Renal pelvis (tissue), 4 donors: ENCODE measurements around the gene INCA1. TPM values are rescaled to one million over a fixed set of nuclear protein-coding genes. Genes with fewer than 3 reads are reported as not detected.

Source experiments
- DNase-seq: peaks from one replicate; pipeline ENCODE4 v3.0.0-alpha.2; 2013
- polyA plus RNA-seq, 3 donors: library from polyadenylated mRNA; unstranded; fragments of 120-200 nt; gene quantifications; one replicate each; pipeline ENCODE4 v1.2.1, GENCODE V29; 2013; ENCODE audit not compliant: insufficient read length in 3 of 3

INCA1 gene
- polyA plus RNA-seq, 3 donors = 6.9 to 9.5 (median 9.3) TPM

DNA sequence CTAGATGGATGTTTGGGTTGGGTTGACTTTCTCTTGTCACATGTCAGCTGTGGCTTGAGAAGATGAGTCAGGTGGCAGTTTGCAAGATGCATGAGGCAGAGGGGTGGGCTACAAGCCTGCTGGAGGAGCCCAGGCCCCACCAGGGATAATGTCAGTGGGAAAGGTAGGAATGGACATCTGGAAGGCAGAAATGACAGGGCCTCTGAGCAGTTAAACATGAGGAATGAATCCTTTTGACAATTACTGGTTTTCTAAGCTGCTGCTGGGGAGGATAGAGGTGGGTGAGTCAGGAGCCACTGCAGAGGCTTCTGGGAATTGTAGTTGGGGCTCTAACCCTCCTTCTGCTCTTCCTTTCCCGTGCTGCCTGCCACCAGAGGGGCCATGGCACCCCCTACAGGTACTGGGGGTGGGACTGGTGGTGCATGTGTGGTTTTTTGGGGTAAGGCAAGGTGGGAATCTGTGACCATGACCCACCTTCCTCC is 22.2 kb upstream of the INCA1 start:
- DNase-seq = no peak

DNA sequence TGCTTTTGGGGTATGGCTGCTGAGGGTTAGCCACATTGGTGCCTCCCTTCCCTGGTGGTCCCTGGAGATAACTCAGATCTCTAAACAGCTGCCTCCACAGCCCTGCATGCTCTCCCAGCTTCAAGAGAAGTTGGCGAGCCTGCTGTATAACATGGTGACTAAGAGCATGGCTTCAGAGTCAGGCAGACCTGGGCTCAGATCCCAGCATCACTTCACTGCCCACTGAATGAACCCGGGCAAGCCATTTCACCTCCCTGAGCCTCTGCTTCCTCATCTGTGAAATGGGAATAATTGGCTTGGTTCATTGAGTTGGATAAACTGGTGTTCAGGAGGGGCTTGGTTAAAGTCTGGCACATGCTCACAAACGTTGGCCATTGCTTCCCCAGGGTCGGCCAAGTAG is 17.0 kb upstream of the INCA1 start:
- no peak for DNase-seq

- no peak for DNase-seq
Observed at GRCh38 chr17:5011928-5012327, 14.6 kb upstream of the INCA1 start.

DNA sequence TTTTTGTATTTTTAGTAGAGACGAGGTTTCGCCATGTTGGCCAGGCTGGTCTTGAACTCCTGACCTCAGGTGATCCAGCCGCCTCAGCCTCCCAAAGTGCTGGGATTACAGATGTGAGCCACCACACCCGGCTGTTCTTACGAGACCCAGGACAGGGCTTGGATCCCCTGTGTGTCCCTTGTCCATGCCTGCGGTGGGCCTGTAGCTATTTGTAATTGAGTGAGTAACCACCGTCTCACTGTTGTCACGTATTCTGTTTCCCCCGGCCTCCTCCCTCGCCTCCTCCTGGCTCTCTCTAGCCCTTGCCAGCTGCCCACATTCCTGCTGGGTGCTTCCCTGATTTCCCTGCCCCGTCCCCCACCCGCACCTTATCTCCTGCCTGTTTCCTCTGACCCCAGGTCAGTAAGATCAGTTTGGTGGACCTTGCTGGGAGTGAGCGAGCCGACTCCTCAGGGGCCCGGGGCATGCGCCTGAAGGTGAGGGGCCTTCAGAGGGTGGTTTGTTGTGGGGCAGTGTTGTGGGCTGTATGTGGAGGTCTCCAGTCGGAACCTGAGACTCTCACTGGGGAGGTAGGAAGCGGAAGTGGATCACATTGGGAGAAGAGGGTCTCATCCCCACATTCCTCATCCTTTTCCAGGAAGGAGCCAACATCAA is 6.0 kb upstream of the INCA1 start:
- DNase-seq = no peak

GRCh38 chr17:5002121-5002788 is 4.9 kb upstream of the INCA1 start:
- DNase-seq = no peak

DNA sequence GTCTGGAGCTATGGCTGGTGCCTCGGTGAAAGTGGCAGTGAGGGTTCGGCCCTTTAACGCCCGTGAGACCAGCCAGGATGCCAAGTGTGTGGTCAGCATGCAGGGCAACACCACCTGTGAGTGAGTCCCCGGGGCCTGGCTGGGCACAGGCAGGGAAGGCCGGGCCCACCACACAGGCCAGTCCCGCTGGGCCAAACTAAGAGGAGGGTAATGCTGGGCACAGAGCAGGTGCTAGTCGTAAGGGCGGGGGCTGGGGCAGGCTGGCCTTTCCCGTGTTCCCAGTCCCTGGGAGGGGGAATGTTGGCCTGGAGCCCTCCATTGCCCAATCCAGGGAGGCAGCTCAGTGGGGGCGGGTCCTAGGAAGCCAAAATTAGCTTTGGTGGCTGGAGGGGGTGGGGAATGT is 2.9 kb upstream of the INCA1 start:
- no peak for DNase-seq

DNA sequence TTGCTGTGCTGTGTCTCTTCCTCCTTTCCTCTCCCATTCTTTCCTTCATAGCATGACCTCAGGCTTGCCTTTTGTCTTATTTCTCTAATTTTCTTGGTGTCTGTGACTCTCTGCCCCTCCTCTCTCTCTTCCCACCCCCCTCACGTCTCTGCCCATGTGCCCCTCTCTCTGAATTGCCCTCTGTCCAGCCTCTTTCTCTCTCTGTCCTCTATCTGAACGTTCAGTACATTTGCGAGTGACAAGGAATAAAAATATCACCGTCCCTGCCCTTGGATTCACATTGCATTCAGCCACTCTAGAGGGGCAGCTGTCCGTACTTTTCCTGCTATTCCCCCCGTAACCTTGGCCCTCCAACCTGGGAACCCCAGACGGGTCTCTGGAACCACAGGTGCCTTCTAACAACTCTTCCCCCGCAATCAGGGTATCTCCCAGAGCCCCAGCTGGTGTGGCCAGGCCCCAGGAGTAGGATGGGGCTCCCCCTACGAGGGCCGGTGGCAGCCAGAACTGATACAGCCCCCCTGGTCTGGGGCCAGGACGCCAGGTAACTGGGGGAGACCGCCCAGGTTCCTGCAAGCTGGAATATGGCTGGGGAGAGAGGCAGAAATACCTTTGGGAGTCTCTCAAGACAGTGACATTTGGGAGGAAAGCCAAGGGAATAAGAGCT is 2.2 kb upstream of the INCA1 start:
- DNase-seq = no peak

GRCh38 chr17:4998732-4999429 is 1.6 kb upstream of the INCA1 start:
- no peak for DNase-seq

GRCh38 chr17:4998027-4998731 is 857 bp upstream of the INCA1 start:
- DNase-seq = no peak

- DNase-seq = no peak
Observed at GRCh38 chr17:4994081-4994595, 3.2 kb downstream of the INCA1 start.

- DNase-seq = no peak
Observed at GRCh38 chr17:4987767-4988567, 9.4 kb downstream of the INCA1 start.

DNA sequence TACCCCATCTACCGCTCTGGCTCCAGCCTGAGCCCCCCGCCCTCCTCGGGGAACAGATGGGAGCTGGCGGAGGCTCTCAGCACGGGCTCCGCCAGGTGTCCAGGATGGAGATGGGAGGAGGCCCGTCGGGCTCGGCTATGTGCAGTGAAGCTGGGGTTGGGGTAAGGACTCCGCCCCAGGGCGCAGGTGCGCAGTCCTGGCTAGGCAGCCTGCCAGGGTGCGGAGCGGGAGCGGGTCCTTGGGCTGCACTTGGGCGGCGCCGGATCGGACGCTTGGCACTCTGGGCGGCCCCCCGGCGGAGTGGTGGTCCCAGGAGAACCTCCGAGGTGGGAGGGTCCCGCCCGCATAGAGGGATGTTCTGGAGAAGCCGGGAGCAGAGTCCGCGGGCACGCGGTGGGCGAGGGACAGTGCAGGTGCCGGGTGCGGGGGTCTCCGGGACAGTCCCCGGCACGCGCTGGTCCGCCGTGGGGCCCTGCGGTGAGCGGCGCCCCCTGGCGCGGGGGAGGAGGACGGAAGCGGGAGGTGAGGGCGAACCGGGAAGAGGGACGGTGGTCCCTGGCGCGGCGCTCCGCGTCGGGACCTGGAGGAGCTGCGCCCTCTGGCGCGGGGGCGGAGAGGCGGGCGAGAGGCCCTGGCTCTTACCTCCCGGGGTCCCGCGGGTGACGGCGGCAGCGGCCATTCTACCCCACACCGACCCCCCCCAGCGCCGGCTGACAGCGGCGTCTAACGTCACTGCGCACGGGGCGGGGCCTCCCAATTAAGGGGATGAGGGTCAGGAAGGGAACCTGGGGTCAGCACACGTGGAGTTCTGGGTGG is 10.2 kb downstream of the INCA1 start, which contains the start of gene CAMTA2:
Gene CAMTA2 (minus strand): TSS at position 725 of the 816 bp plus-strand sequence. CDS start 1,453 bp downstream, outside the sequence.
- DNase-seq = peak; percentile 82

- no peak for DNase-seq
Observed at GRCh38 chr17:4986403-4986802, 10.9 kb downstream of the INCA1 start.

DNA sequence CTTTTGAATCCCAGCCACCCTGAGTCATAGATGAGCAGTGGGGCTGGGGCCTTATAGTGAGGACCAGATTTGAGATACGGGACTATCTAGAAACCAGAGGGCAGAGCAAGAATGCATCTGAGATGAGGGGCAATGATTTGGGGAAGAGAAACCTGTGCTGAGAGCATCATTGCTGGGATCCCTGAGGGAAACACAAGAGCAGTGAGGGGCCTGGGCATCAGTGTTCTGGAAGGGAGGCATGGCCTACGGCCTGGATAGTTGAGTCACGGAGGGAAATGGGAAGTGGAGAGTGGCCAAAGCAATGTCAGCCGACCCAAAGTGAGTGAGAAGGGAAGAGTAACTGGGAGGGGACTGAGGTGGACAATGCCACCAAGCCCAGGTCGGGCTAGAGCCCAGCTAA is 15.0 kb downstream of the INCA1 start:
- no peak for DNase-seq

DNA sequence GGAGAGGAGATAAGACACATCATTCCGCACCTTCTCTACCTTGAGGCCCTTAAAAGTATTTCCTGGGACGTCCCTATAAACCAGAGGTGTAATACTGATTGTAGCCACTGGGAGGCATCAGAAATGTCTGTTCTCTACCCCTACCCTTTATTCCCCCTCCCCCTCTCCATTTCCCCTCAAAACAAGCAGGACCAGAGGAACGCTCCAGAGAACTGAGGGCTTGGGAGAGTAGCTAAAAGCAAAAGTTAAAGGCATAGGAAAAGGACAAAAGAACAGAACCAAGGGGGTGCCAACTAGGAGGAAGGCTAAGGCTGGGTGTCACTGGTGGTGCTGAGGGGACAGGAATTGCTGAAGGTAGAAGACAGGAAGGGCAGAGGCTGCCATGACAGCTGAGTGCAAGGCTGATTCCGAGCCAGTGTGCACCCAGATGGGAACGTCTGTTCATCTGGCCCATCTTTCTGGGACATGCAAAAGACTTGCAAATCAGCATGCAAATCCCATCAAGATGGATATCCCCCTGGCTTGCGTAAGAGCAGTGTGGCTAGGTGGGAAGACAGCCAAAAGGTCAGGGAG is 16.6 kb downstream of the INCA1 start:
- peak; percentile 75 for DNase-seq

GRCh38 chr17:4978726-4979125 is 18.6 kb downstream of the INCA1 start:
- no peak for DNase-seq

DNA sequence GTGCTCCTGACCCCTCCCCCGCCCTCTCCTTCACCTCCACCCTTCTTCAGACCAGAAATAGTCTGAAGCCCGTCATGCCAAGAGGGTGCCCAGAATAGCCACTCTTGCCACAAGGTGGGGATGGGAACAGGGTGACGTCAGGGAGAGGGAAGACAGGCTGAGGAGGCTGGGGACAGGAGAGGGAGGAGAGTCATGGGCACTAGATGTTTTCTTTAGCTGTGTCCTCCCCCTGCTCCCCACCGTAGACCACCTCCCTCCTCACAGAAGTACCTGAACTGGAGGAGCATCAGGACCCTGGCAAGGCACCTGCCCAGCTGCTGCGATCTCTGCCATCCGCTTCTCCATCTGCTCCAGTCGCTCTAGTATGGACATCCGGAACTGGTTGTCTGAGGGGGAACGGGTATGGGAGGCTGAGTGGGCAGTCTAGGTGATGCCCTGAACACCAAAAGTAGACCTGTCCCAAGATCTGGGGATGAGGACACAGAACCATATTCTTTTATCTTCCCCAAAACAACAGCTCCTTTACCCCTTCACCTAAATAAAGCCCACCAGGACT is 23.1 kb downstream of the INCA1 start:
- DNase-seq = no peak

DNA sequence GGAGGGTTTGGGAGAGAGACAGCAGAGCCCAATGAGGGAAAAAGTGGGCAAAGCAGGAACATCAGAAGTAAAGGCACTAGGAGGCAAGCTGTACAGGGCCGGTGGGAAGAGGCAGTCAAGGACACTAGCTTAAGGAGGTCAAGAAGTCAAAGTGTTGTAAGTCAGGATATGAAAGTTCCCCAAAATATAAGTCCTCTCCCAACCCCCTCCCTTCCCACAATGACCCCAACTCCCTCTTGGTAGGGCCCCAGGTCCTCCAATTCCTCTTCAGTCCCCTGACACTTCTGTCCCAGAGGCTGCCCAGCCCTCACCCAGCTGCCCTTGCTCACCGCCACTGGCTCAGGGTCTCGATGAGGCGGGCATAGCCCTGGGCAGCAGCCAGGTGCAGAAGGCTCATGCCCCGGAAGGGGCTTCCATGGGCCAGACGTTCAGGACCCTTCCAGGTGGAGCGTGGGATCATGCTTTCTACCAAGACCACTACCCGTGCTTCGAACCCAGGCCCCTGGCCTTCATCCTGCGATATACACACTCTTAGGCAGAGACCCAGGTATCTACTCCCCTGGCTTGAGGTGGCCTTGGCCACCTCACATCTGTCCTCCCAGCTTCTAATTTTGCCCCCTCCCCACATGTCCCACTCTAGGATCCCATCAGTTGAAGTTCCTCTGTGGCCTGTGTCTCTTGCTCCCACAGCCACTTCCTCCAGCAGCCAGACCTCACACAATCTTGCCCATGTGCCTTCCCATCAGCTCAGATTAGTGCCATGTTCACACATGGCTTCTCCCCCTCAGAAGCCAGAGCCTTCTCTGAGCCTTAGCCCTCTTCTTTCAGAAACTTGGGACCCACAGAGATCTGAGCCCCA is 23.8 kb downstream of the INCA1 start:
- no peak for DNase-seq
